Measurements from ENCODE around the gene KAT7.

The KAT7 gene

DNA sequence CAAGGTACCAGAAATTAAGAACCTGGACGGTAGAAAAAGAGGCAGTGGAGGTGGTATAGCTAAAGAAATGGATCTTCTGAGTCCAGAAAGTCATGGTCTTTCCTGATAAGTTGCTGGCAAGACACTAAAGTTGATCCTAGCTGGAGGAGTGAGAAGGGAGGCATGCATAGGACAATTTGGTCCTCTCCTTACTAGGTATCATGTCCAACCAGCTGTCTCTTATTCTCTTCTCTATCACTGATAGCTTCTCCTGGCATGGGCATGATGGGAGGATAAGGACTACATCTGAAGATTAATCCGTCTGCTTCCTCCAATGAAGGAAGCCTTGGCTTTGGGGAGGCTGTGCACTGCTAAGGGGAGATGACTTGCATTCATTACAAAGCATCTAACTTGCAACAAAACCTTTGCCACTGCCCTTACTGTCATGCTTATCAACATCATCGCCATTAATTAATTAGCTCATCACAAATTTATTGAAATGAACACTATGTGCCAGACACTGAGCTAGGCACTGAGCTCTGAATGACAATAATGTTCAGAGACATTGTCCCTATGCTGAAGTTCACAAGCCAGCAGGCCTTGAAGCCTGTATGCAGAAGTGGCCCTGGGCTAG, 21.5 kb upstream of the KAT7 start:
- Mint-ChIP-seq H3K9me3 (no peaks in the 10 kb centered on the region), H3K27me3 (peaks cover 30% of the 10 kb centered on the region), H3K4me1 (peaks cover 19% of the 10 kb centered on the region), H3K27ac (no peak overlapping the region), H3K4me3 (no peak overlapping the region), H3K36me3 (no peaks in the 10 kb centered on the region)
- no peak for DNase-seq
- CTCF ChIA-PET = interaction anchor here (0.9 to 1.7 kb wide), 3 partner anchors 10 to 15 kb away, joined by 3 to 8 read pairs (median 6); no protein-coding TSS in a partner anchor

DNA sequence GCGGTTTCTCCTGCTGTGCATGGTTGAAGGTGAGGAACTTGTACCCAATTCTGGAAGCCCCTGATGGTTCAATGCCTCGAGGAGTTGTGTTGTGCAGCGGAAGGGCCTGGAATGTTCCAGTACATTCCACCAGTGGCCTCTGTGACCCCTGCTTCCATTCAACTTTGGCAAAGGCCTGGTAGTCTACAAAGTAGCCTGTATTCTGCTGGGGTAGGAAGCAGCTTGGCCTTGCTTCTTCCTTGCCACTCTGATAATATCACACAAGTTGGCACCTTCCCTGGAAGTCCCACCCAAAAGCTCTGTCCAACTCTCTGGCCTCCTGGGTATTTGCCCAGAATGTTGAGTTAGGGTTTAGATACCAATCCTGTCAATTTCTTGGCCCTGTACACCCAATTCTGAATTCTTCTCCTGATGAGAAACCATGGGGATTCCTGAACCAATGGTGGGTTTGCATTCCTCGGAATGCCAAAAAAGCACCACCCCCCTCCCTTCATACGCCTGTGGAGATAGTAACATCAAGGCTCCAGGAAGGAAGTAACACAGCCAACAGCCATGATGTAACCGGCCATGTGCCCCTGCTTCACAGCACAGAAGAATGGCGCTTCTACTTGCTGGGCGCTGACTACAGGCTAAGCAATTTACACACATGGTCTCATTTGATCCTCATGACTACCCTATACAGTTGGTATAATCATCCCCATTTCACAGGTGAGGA, 12.8 kb upstream of the KAT7 start:
- Mint-ChIP-seq H3K4me3 (no peak overlapping the region), H3K9me3 (no peaks in the 10 kb centered on the region), H3K4me1 (no peaks in the 10 kb centered on the region), H3K36me3 (no peaks in the 10 kb centered on the region), H3K27me3 (peaks cover 12% of the 10 kb centered on the region), H3K27ac (no peak overlapping the region)
- CTCF ChIA-PET = interaction anchor here (0.6 to 3.0 kb wide), 3 partner anchors 10 to 228 kb away, joined by 3 to 8 read pairs (median 3); no protein-coding TSS in a partner anchor
- no peak for DNase-seq

DNA sequence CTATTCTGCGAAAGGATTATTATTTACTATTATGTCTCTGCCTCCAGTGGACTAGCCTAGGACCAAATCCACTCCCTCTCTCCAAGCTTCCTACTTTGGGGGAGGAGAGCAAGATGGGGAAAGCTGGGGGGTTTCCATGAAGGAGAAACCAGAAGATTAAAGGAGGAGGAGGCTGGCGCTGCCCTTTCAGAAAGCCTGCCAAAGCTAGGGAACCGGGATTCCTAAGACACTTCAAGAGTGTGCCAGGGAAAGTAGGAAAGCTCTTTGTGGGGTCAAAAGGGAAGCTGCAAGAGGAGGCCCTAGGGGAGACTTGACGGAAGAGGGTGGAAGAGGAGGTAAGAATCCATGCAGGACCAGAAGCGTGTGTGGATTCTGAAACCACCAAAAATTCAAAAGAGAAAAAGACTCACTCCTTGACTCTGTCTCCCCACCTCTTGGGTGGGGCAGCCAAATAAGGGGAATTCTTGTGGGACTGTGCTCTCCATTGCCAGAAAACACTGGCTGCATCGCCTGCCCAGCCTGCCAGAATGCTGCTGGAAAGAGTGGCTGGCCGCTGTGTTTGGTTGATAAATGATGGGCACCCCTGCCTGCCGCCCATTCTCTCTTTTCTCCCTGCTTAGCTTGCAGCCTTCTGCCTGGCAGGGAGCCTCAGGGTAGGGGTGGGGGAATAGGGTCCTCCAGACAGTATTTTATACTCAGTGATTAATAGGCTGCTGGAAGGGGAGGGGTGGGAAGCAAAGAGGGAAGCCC, 11.8 kb upstream of the KAT7 start:
- no peak for DNase-seq
- no peaks in the 10 kb centered on the region for H3K36me3 Mint-ChIP-seq
- no peaks in the 10 kb centered on the region for H3K4me1 Mint-ChIP-seq
- H3K4me3 Mint-ChIP-seq = no peak overlapping the region
- peaks cover 12% of the 10 kb centered on the region for H3K27me3 Mint-ChIP-seq
- no peak overlapping the region for H3K27ac Mint-ChIP-seq
- H3K9me3 Mint-ChIP-seq = no peaks in the 10 kb centered on the region
- CTCF ChIA-PET = interaction anchor here (0.7 to 3.0 kb wide), 4 partner anchors 11 to 97 kb away, joined by 3 to 9 read pairs (median 6); partner anchors contain the start of gene SLC35B1

DNA sequence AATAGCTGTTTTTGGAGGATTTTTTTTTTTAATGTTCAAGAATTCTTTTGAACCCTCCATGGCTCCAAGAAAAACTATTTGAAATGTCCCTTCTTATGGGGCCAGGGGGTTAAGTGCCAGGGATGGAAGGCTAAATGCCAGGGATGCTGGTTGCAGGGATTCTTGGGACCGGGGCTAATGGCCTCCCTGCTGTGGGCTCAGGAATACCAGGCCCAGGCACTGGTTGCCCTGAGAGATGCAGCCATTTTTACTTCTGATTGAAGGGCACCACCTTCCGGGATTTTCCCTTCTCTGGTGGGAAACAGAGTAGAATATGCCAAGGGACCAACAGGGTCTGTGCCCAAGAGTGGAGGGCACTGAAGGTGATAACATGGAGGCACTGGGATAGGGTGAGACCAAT, 10.9 kb upstream of the KAT7 start:
- CTCF ChIA-PET = interaction anchor here (0.7 to 3.0 kb wide), 4 partner anchors 11 to 201 kb away, joined by 3 to 9 read pairs (median 6); partner anchors contain the start of gene SLC35B1
- DNase-seq = no peak
- Mint-ChIP-seq H3K4me3 (no peak overlapping the region), H3K9me3 (no peaks in the 10 kb centered on the region), H3K27ac (no peak overlapping the region), H3K36me3 (no peaks in the 10 kb centered on the region), H3K27me3 (peaks cover 12% of the 10 kb centered on the region), H3K4me1 (no peaks in the 10 kb centered on the region)

DNA sequence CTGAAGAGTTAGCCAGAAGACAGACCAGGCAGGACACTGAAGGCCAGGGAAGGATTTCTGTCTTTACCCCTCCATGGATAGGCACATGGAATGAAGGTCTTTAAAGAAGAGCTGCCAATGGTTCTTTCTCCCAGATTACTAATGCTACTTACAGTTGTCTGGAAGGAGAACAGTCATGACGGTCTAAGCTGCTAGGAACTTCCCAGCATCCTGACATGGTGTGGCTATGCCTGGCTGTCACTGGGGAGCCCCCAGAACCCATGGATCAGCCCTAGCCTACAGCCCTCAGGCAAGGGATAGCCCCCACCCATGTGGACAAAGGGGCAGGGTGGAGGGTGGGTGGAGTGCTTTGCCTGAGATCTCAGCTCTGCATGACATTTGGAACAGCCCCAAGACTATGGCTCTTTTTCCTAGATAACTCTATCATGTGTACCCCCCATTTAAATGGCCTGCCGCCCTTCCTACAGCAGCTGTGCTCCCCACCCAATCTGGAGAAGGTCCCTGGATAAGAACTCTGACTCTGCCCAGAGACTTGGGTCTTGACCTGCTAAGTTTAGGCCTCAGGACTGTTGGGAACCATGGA, 9.2 kb upstream of the KAT7 start:
- H3K9me3 Mint-ChIP-seq = no peaks in the 10 kb centered on the region
- H3K4me1 Mint-ChIP-seq = no peaks in the 10 kb centered on the region
- DNase-seq = no peak
- CTCF ChIA-PET = interaction anchor here (0.7 to 2.0 kb wide), 15 partner anchors 8 to 210 kb away, joined by 3 to 13 read pairs (median 4); partner anchors contain the start of genes FAM117A and SLC35B1
- no peak overlapping the region for H3K27ac Mint-ChIP-seq
- H3K36me3 Mint-ChIP-seq = no peaks in the 10 kb centered on the region
- peaks cover 12% of the 10 kb centered on the region for H3K27me3 Mint-ChIP-seq
- H3K4me3 Mint-ChIP-seq = no peak overlapping the region

DNA sequence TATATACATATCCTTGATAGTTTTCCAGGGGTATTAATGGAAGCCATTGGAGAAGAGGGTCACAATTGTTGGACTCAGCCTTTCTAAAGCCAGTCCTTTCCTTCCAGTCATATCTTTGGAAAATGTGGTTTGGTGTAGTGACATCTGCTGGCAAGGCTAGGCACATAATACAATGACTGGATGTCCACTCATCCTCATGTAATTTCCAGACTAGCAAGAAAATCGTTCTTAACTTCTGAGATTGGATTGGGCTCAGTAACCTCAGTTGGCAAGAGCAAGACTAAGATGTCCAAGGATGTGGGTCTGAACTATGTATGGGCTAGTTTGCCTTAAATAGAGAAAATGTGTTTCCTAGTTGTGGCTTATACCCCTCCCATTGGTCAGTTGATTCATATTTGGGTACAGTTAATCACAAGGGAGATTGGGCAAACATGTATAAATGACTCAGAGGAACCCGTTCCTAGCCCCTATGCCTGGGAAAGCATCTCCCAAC, 8.7 kb upstream of the KAT7 start:
- CTCF ChIA-PET = interaction anchor here (0.7 to 1.3 kb wide), 9 partner anchors 16 to 209 kb away, joined by 3 to 13 read pairs (median 4); partner anchors contain the start of genes FAM117A and SLC35B1
- DNase-seq = peak; percentile 37
- H3K9me3 Mint-ChIP-seq = no peaks in the 10 kb centered on the region
- H3K27ac Mint-ChIP-seq = no peak overlapping the region
- H3K4me1 Mint-ChIP-seq = no peaks in the 10 kb centered on the region
- H3K36me3 Mint-ChIP-seq = no peaks in the 10 kb centered on the region
- H3K27me3 Mint-ChIP-seq = peaks cover 12% of the 10 kb centered on the region
- no peak overlapping the region for H3K4me3 Mint-ChIP-seq

DNA sequence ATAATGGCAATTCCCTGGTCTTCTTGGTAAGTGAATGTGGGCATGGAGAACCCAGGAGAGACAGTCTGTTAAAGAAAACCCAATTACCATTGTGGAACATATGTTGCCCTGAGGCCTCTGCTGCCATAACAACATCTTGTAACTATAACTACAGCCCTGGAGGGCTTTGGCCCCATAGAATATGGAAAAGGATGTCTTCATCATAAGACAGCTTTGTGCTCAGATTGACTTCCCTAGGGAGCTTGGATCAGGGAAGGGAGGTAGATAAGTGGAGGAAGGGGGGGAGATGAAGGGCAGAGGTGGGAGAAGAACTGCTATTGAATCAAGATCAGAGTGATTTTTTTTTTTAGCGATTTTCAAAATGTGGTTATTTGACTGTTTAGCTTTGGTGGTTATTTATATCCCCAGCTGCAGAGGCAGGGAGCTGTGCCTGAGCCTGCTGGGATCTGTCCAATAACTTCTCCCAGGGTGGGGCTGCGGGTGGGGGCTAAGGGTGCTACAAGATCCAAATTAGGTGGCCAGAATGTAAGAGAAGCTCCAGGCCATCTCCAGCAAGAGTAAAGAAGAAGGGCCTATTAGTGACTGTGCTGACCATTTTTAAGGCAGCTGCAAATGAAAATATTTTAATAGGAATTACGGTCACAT, 5.3 kb upstream of the KAT7 start:
- Mint-ChIP-seq H3K36me3 (peaks cover 3% of the 10 kb centered on the region), H3K4me3 (no peak overlapping the region), H3K9me3 (no peaks in the 10 kb centered on the region), H3K27ac (no peak overlapping the region), H3K4me1 (peaks cover 13% of the 10 kb centered on the region), H3K27me3 (no peaks in the 10 kb centered on the region)
- DNase-seq = no peak
- CTCF ChIA-PET = interaction anchor here (0.7 kb wide), 1 partner anchor 165 kb away, joined by 3 read pairs; no protein-coding TSS in a partner anchor

DNA sequence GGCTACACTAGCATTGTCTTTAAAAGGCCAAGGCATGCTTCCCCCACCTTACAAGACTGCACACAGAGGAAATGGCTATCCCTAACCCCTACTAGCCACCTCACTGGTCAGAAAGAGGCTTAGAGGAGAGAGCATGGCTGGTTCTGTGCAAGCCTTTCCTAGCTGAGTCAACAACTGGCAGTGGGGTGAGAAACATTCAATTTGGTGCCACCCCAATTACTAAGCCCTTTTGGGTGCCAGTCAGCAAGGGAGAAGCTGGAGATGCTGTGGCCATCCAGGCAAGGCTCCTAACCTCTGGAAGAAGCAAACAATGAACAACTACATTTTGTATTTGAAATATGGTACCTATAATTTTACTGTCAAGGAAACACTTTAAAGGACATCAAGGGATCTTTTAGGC, 4.7 kb upstream of the KAT7 start:
- Mint-ChIP-seq H3K4me1 (peaks cover 15% of the 10 kb centered on the region), H3K4me3 (no peak overlapping the region), H3K27me3 (no peaks in the 10 kb centered on the region), H3K36me3 (peaks cover 3% of the 10 kb centered on the region), H3K9me3 (no peaks in the 10 kb centered on the region), H3K27ac (no peak overlapping the region)
- DNase-seq = no peak
- CTCF ChIA-PET = interaction anchor here (0.6 to 0.7 kb wide), 2 partner anchors 20 to 166 kb away, joined by 3 read pairs; no protein-coding TSS in a partner anchor

DNA sequence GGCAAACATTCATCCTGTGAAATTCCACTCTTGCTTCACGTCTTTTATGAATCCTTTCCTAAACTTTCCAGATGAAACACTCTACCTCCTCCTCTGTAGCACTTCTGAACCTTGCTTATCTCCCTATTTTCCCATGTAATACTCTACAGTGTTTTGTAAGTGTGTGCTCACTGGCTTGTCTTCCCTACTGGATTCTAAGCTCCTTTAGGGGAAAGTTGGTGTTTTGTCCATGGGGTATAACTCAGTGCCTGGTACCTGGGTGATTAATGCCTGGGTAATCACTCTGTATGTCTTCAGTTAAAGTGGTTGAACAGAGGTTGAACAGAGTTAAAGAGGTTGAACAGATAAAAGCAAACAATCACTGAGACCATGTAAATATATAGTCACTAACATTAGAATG, 3.8 kb upstream of the KAT7 start:
- H3K36me3 Mint-ChIP-seq = peaks cover 8% of the 10 kb centered on the region
- H3K9me3 Mint-ChIP-seq = no peaks in the 10 kb centered on the region
- H3K4me3 Mint-ChIP-seq = no peak overlapping the region
- H3K27me3 Mint-ChIP-seq = no peaks in the 10 kb centered on the region
- no peak overlapping the region for H3K27ac Mint-ChIP-seq
- DNase-seq = no peak
- H3K4me1 Mint-ChIP-seq = peaks cover 20% of the 10 kb centered on the region
- CTCF ChIA-PET = no interaction called here

DNA sequence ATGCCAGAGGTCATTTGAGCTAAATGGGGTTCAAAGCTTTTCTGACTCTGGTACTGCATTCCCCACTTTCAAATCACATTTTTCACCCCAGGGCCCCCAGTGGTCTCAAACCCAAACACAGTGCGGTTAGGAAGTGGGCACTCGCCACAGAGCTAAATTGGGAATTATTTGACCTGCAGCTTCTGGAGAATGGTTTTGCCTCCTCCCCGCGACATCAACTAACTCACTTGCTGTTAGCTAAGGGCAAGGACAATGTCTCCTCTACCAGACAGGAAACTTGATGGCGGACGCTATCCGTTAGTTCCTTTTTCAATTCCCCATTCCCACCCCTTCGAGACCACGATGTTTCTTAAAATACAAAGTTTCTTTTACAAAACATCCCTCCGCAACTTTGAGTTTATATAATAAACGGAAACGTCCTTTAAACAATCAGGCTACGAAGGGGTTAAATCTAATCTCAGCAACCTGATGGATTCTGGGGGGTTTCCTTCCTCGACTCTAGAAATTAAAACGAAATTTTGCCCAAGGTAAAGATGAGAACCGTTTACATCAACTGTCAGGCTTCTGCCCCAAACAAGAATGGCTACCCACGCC, 500 bp upstream of the KAT7 start:
- Mint-ChIP-seq H3K4me3 (peak overlapping the region; percentile 86), H3K9me3 (no peaks in the 10 kb centered on the region), H3K36me3 (peaks cover 36% of the 10 kb centered on the region), H3K27ac (peak overlapping the region; percentile 97), H3K4me1 (peaks cover 51% of the 10 kb centered on the region), H3K27me3 (no peaks in the 10 kb centered on the region)
- CTCF ChIA-PET = interaction anchor here (0.9 to 1.4 kb wide), 4 partner anchors 9 to 81 kb away, joined by 3 to 6 read pairs (median 4); partner anchors contain the start of gene SLC35B1
- peak; percentile 39 for DNase-seq

DNA sequence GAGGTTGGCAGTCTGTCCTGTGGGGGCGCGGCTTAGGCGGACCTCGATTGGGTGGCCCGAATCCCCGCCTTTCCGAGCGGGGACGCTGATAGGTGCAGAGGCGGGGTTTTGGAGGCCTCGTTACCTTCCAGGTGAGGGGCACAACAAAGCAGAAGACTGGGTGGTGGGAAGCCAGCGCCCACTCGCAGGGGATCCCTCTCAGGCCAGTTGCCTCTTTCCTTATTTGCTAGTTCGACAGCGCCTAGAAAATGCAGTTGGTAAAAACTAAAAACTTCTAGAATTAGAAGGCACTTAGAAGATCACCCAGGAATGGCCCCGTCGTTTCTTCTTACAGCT, 730 bp downstream of the KAT7 start:
- no peak for DNase-seq
- CTCF ChIA-PET = interaction anchor here (1.0 kb wide), 1 partner anchor 66 kb away, joined by 3 read pairs; no protein-coding TSS in a partner anchor
- peaks cover 42% of the 10 kb centered on the region for H3K36me3 Mint-ChIP-seq
- H3K4me3 Mint-ChIP-seq = peak overlapping the region; percentile 86
- peaks cover 59% of the 10 kb centered on the region for H3K4me1 Mint-ChIP-seq
- no peaks in the 10 kb centered on the region for H3K27me3 Mint-ChIP-seq
- H3K9me3 Mint-ChIP-seq = no peaks in the 10 kb centered on the region
- H3K27ac Mint-ChIP-seq = peak overlapping the region; percentile 97

DNA sequence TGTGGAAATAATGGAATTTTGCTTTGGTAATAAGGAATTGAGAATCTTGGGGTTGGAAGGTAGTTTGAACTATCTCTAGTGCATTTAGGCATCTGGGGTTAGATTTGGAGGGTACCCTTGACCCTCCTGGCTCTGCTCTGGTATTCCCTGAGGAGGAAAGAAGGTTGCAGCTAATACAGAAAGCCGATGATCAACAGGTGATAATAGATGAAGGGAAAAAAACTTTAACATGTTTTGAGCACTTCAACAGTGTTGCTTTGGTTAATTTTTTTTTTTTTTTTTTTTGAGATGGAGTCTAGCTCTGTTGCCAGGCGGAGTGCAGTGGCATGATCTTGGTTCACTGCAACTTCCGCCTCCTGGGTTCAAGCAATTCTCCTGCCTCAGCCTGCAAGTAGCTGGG, 4.8 kb downstream of the KAT7 start:
- Mint-ChIP-seq H3K27ac (no peak overlapping the region), H3K36me3 (peaks cover 69% of the 10 kb centered on the region), H3K27me3 (no peaks in the 10 kb centered on the region), H3K4me3 (no peak overlapping the region), H3K4me1 (peaks cover 66% of the 10 kb centered on the region), H3K9me3 (no peaks in the 10 kb centered on the region)
- CTCF ChIA-PET = no interaction called here
- no peak for DNase-seq

DNA sequence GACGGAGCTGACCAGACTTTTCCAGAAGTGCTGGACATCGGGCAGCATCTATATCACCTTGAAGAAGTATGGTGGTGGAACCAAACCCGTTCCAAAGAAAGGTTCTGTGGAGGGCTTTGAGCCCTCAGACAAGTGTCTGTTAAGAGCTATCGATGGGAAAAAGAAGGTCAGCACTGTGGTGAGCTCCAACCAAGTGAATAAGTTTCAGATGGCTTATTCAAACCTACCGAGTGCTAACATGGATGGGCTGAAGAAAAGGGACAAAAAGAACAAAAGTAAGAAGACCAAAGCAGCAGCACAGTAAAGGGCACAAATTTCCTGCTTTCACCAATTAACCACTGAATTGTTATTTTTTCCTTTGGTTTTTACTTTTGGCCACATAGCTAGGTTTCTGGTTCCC, 6.9 kb downstream of the KAT7 start:
- Mint-ChIP-seq H3K9me3 (no peaks in the 10 kb centered on the region), H3K27ac (no peak overlapping the region), H3K4me1 (peaks cover 60% of the 10 kb centered on the region), H3K4me3 (no peak overlapping the region), H3K36me3 (peaks cover 70% of the 10 kb centered on the region), H3K27me3 (no peaks in the 10 kb centered on the region)
- CTCF ChIA-PET = interaction anchor here (1.0 kb wide), 1 partner anchor 224 kb away, joined by 3 read pairs; no protein-coding TSS in a partner anchor
- no peak for DNase-seq

Data from activated naive CD4-positive, alpha-beta T cell treated with anti-CD3 and anti-CD28 coated beads, Interleukin-2, amount 10 ng/mL, durations not matched to agents 7 days and 5 days (primary cell).